ENCODE measurements around the gene PMEPA1.

DNA sequence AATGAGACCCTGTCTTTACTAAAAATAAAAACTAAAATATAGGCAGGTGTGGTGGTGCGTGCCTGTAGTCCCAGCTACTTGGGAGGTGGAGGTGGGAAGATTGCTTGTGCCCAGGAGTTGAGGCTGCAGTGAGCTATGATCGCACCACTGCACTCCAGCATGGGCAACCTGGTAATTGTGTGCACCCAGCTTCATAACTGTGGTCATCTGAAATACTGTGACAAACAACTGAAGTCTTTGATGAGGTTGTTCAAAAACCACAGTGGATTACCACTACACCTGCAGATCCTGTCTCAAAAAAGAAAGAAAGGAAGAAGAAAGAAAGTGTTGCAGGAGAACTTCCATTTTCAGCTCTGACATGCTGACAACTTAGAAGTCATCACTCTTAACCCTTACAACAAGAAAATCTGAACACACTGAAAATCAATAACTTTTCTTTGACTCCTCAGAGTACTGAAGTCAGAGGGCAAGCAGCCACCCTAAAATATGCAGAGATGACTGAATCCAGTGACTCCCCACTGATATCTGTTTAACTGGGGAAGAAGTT is 75.8 kb downstream of the PMEPA1 start:
- TF ChIP-seq POLR2AphosphoS5 (IDR thresholded peaks at IDR 0.05; ENCODE audit: low read depth, low read length) (no peak), TAF1 (IDR thresholded peaks at IDR 0.05; ENCODE audit: borderline replicate concordance, insufficient read depth, low read length) (no peak)

All from PFSK-1 (cell line).